ENCODE results near the gene RNASE3. TPM values are rescaled to one million over a fixed set of nuclear protein-coding genes. Genes with fewer than 3 reads are reported as not detected.
"Not testable (repeated sequence)": the region's sequence is repeated elsewhere in the genome, so short reads cannot be mapped to it uniquely, and the experiment has no call there.

The RNASE3 gene
- total RNA-seq = not detected

DNA sequence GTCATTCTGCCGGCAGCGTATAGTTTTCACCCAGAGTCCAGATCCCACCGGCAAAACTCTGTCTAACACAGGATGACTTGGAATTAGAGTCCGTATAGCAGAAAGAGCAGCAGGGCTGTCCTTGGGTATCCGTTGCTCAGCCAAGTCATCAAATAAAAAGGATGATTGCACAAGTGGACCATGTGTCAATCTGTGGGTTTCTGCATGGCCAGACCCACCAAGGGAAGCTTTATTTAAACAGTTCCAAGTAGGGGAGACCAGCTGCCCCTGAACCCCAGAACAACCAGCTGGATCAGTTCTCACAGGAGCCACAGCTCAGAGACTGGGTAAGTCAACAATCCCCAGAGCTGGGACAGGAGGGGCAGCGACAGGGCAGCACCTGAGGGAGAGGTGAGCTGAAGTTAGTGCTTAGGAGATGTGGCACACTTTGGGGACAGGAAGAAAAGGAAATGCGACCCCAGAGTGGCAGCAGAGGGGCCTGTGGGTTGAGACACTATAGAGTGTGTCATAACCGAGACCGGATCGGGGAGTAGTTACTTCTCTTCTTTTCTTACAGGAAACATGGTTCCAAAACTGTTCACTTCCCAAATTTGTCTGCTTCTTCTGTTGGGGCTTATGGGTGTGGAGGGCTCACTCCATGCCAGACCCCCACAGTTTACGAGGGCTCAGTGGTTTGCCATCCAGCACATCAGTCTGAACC is at the start of gene RNASE3:
RNASE3 (plus strand) TSS at position 260 of the 700 bp plus-strand sequence; CDS start at position 562, 302 bp downstream.
- not testable (repeated sequence) for ATAC-seq, H3K36me3 ChIP-seq, H3K4me3 ChIP-seq, H3K4me1 ChIP-seq, H3K27ac ChIP-seq, H3K9me3 ChIP-seq
- peaks cover 17% of the 10 kb centered on the region for H3K27me3 ChIP-seq
- 66 to 72% methylated on average over 10 to 11 of the region's 11 CpGs for WGBS, 2 donors (ENCODE audit: low coverage in 1 of 2)

DNA sequence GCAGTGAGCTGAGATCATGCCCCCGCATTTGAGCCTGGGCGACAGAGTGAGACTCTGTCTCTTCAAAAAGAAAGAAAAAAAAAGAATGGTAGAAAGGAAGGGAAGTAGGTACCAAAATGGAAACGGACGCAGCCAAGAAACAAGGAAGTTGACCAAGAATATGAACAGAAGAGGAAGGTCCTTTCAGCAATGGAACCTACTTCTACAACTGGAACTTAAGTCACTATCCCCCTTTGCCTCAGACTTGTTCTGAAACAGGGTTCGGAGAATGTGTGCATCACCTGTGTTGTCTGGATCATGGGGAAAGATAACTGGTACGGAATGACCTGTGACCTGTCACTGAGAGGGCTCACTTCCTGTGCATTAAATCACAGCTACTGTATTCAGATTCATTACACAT is 44.6 kb upstream of the RNASE3 start:
- TF ChIP-seq POLR2AphosphoS5 (IDR thresholded peaks at IDR 0.05) (no peak), POLR2A (IDR thresholded peaks at IDR 0.05) (no peak), EP300 (IDR thresholded peaks at IDR 0.05) (no peak)
- TF ChIP-seq, protein P1, sequence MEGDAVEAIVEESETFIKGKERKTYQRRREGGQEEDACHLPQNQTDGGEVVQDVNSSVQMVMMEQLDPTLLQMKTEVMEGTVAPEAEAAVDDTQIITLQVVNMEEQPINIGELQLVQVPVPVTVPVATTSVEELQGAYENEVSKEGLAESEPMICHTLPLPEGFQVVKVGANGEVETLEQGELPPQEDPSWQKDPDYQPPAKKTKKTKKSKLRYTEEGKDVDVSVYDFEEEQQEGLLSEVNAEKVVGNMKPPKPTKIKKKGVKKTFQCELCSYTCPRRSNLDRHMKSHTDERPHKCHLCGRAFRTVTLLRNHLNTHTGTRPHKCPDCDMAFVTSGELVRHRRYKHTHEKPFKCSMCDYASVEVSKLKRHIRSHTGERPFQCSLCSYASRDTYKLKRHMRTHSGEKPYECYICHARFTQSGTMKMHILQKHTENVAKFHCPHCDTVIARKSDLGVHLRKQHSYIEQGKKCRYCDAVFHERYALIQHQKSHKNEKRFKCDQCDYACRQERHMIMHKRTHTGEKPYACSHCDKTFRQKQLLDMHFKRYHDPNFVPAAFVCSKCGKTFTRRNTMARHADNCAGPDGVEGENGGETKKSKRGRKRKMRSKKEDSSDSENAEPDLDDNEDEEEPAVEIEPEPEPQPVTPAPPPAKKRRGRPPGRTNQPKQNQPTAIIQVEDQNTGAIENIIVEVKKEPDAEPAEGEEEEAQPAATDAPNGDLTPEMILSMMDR (IDR thresholded peaks at IDR 0.05) = no peak
- H3K4me3 ChIP-seq = no peak overlapping the region
- H3K4me1 ChIP-seq = no peaks in the 10 kb centered on the region
- H3K9me3 ChIP-seq = no peaks in the 10 kb centered on the region
- WGBS, 2 donors (ENCODE audit: low coverage in 1 of 2) = 76 to 87% methylated on average over 5 to 6 of the region's 6 CpGs
- no peak overlapping the region for H3K27ac ChIP-seq
- no peak for ATAC-seq
- H3K36me3 ChIP-seq = no peaks in the 10 kb centered on the region
- peaks cover 27% of the 10 kb centered on the region for H3K27me3 ChIP-seq

DNA sequence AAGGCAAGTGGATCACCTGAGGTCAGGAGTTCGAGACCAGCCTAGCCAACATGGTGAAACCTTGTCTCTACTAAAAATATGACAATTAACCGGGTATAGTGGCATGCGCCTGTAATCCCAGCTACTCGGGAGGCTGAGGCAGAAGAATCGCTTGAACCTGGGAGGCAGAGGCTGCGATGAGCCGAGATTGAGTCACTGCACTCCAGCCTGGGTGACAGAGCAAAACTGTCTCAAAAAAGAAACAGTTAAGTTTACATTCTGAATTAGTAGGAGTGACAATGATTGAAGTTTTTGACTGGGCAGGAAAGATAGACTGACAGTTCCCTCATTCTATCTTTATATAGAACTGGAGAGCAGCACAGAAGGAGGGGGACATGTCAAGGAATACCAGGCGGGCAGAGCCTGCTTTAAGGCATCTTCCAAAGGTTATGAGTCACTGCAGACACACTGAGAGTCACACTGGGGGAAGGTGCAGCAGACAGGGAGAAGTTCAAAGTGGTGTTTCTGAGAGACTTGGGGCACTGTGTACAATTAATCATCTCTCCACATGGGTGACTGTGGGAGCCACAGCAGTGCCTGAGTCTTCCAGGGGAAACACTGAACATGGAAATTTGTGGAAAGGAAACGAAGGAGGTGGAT is 42.8 kb upstream of the RNASE3 start:
- Histone ChIP-seq H3K27me3 (peaks cover 27% of the 10 kb centered on the region), H3K4me3 (no peak overlapping the region), H3K36me3 (no peaks in the 10 kb centered on the region), H3K27ac (no peak overlapping the region), H3K9me3 (no peaks in the 10 kb centered on the region), H3K4me1 (no peaks in the 10 kb centered on the region)
- 54 to 65% methylated on average over 9 of the region's 9 CpGs for WGBS, 2 donors (ENCODE audit: low coverage in 1 of 2)
- no peak for ATAC-seq
- TF ChIP-seq, protein P1 (IDR thresholded peaks at IDR 0.05) = no peak
- TF ChIP-seq POLR2AphosphoS5 (IDR thresholded peaks at IDR 0.05) (no peak), POLR2A (IDR thresholded peaks at IDR 0.05) (no peak), EP300 (IDR thresholded peaks at IDR 0.05) (no peak)

DNA sequence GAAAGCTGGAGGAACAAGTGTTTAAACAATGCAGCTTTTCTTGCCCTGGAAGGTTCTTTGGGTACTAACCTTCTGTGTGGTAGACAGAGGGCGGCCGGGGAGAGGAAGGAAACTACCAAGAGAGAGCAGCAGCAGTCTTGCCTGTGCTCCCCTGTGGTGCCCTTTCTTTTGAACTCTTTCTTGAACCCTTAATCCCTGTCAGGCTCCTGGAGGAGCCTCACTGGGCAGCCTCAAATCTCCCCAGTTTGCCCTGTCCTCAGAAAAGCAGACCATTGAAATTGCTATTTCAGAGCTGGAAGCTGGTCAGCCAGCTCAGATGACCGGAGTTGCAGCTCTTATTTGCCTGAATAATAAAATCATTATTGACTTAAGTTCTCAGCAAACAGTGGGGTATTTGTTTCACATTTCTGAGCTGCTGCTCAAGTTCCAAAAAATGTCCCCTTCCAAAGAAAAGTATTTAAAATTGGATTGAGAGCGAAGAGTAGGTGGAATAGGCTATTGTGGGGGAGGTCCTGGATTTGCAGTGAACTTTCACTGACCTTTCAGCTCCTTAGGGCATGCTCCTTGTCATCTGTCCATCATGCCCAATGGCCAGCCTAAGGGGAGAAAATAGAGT is 42.1 kb upstream of the RNASE3 start:
- peaks cover 27% of the 10 kb centered on the region for H3K27me3 ChIP-seq
- H3K27ac ChIP-seq = no peak overlapping the region
- no peaks in the 10 kb centered on the region for H3K36me3 ChIP-seq
- no peaks in the 10 kb centered on the region for H3K4me1 ChIP-seq
- no peak for ATAC-seq
- no peak overlapping the region for H3K4me3 ChIP-seq
- TF ChIP-seq, protein P1 (IDR thresholded peaks at IDR 0.05) = no peak
- TF ChIP-seq POLR2A (IDR thresholded peaks at IDR 0.05) = no peak
- 32 to 39% methylated on average over 3 to 4 of the region's 4 CpGs for WGBS, 2 donors (ENCODE audit: low coverage in 1 of 2)
- no peaks in the 10 kb centered on the region for H3K9me3 ChIP-seq

DNA sequence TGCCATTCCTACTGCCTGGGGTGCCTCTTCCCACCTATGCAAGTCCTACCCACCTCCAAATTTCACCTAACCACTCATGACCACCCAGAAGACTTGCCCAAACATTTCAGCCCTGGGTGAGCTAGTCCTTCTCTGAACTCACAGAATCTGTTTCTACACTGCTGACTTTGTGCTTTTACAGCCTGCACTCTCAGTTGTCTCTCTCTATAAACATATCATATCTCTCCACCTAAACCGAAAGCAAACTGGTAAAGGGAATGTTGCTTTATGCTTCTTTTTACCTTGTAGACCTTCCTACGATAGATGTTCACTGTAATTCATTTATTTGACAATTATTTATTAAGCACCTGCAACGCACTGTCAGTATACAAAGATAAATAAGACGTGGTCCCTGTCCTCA is 38.1 kb upstream of the RNASE3 start:
- Histone ChIP-seq H3K4me1 (peaks cover 0 to 7% (median 0%) of the 10 kb centered on the region in 3 donors), H3K27me3 (peaks cover 27% of the 10 kb centered on the region), H3K27ac (no peak overlapping the region), H3K36me3 (no peaks in the 10 kb centered on the region), H3K4me3 (no peak overlapping the region), H3K9me3 (no peaks in the 10 kb centered on the region)
- no peak for ATAC-seq
- WGBS, 2 donors (ENCODE audit: low coverage in 1 of 2) = 40 to 56% methylated on average over 4 of the region's 4 CpGs
- TF ChIP-seq EP300 (IDR thresholded peaks at IDR 0.05) (no peak), POLR2A (IDR thresholded peaks at IDR 0.05) (no peak), POLR2AphosphoS5 (IDR thresholded peaks at IDR 0.05) (no peak)
- TF ChIP-seq, protein P1 (IDR thresholded peaks at IDR 0.05) = no peak

Measured in gastroesophageal sphincter (tissue), 4 donors.